ENCODE results near the gene BUD23. TPM values are rescaled to one million over a fixed set of nuclear protein-coding genes. Genes with fewer than 3 reads are reported as not detected.

The BUD23 gene
- total RNA-seq (2014; rRNA removed; shearing (Covaris generic)): 36.2 and 48.2 TPM in 2 replicates
- 95.1 and 98.5 TPM in 2 replicates for polyA plus RNA-seq (2016; fragmentation: Nextera tagmentation; extraction: Ambion mirVana)

GRCh38 chr7:73683056-73683787 is at the start of gene BUD23, which contains the start of gene DNAJC30:
BUD23 (plus strand) TSS chr7:73683597; CDS start chr7:73683626, 29 bp downstream.
DNAJC30 (minus strand) TSS chr7:73683453; CDS start chr7:73683423, 30 bp downstream.
- peaks cover 3% of the 10 kb centered on the region; the same call in 1 of the 2 replicates for H3K36me3 ChIP-seq (ENCODE audit: low read depth)
- H3K9me2 ChIP-seq (ENCODE audit: insufficient read depth): no peaks in the 10 kb centered on the region
- peak within 1 kb of the TSS; percentile 99 for H2AFZ ChIP-seq
- peak within 1 kb of the TSS; percentile 92 for H3K9ac ChIP-seq
- no peaks in the 10 kb centered on the region for H3F3A ChIP-seq (ENCODE audit: insufficient read depth)
- TF ChIP-seq EZH2 (IDR thresholded peaks at IDR 0.05; ENCODE audit: insufficient read depth, poor library complexity, severe bottlenecking) (no peak), EZH2phosphoT487 (IDR thresholded peaks at IDR 0.05; ENCODE audit: insufficient read depth, low read depth) (no peak)
- peak within 1 kb of the TSS; percentile 100 for H3K4me3 ChIP-seq
- H3K27me3 ChIP-seq (replicated peaks; ENCODE audit: insufficient read depth): no peaks in the 10 kb centered on the region
- H3K4me2 ChIP-seq (ENCODE audit: unreplicated experiment): peak within 1 kb of the TSS; percentile 99
- no peaks in the 10 kb centered on the region for H3K9me3 ChIP-seq (ENCODE audit: low read depth)
- WGBS, 2 experiments (ENCODE audit: low coverage in 1 of 2, low lambda C conversion rate in 2 of 2, missing lambda C conversion rate in 2 of 2): 1 to 2% methylated on average over 53 to 55 of the region's 68 CpGs
- in situ Hi-C loops (cut with MboI): no loop called here
- H3K4me1 ChIP-seq (ENCODE audit: insufficient read depth): peaks cover 12% of the 10 kb centered on the region
- no peaks in the 10 kb centered on the region; the same call in 1 of the 2 replicates for H4K20me1 ChIP-seq (ENCODE audit: insufficient read depth)
- peak within 1 kb of the TSS; percentile 86 for H3K27ac ChIP-seq
- peak; percentile 98 for DNase-seq
- peaks cover 87% of the 10 kb centered on the region for H3K79me2 ChIP-seq (ENCODE audit: insufficient read depth)

- Histone ChIP-seq H3K4me1 (ENCODE audit: insufficient read depth) (peaks cover 5% of the 10 kb centered on the region), H3K79me2 (ENCODE audit: insufficient read depth) (no peaks in the 10 kb centered on the region), H3K4me2 (ENCODE audit: unreplicated experiment) (no peak overlapping the region), H3K4me3 (no peak overlapping the region), H4K20me1 (ENCODE audit: insufficient read depth) (no peaks in the 10 kb centered on the region), H3K9me3 (ENCODE audit: low read depth) (no peaks in the 10 kb centered on the region), H3F3A (ENCODE audit: insufficient read depth) (no peaks in the 10 kb centered on the region), H2AFZ (no peak overlapping the region), H3K9ac (no peak overlapping the region), H3K36me3 (ENCODE audit: low read depth) (no peaks in the 10 kb centered on the region), H3K27me3 (replicated peaks; ENCODE audit: insufficient read depth) (no peaks in the 10 kb centered on the region; the same call in 1 of the 2 replicates), H3K27ac (no peak overlapping the region), H3K9me2 (ENCODE audit: insufficient read depth) (no peaks in the 10 kb centered on the region)
- in situ Hi-C loops (cut with MboI): no loop called here
- no peak for DNase-seq
- no peak for TF ChIP-seq EZH2 (IDR thresholded peaks at IDR 0.05; ENCODE audit: insufficient read depth, poor library complexity, severe bottlenecking)
- no peak for TF ChIP-seq EZH2phosphoT487 (IDR thresholded peaks at IDR 0.05; ENCODE audit: insufficient read depth, low read depth)
- 72 to 75% methylated on average over 8 of the region's 8 CpGs for WGBS, 2 experiments (ENCODE audit: low coverage in 1 of 2, low lambda C conversion rate in 2 of 2, missing lambda C conversion rate in 2 of 2)
Observed at GRCh38 chr7:73633844-73634243, 49.6 kb upstream of the BUD23 start.

- Histone ChIP-seq H3K4me2 (ENCODE audit: unreplicated experiment) (peak overlapping the region; percentile 38), H3K36me3 (ENCODE audit: low read depth) (no peaks in the 10 kb centered on the region), H3K27me3 (replicated peaks; ENCODE audit: insufficient read depth) (no peaks in the 10 kb centered on the region; the same call in 1 of the 2 replicates), H3K9me2 (ENCODE audit: insufficient read depth) (no peaks in the 10 kb centered on the region), H3K4me3 (no peak overlapping the region), H4K20me1 (ENCODE audit: insufficient read depth) (no peaks in the 10 kb centered on the region), H3F3A (ENCODE audit: insufficient read depth) (no peaks in the 10 kb centered on the region), H3K9ac (no peak overlapping the region), H2AFZ (no peak overlapping the region), H3K4me1 (ENCODE audit: insufficient read depth) (peaks cover 5% of the 10 kb centered on the region), H3K79me2 (ENCODE audit: insufficient read depth) (no peaks in the 10 kb centered on the region), H3K27ac (no peak overlapping the region), H3K9me3 (ENCODE audit: low read depth) (no peaks in the 10 kb centered on the region)
- DNase-seq: no peak
- WGBS, 2 experiments (ENCODE audit: low coverage in 1 of 2, low lambda C conversion rate in 2 of 2, missing lambda C conversion rate in 2 of 2): 86 to 87% methylated on average over 8 of the region's 8 CpGs
- TF ChIP-seq EZH2 (IDR thresholded peaks at IDR 0.05; ENCODE audit: insufficient read depth, poor library complexity, severe bottlenecking) (no peak), EZH2phosphoT487 (IDR thresholded peaks at IDR 0.05; ENCODE audit: insufficient read depth, low read depth) (no peak)
- in situ Hi-C loops (cut with MboI): no loop called here
Observed at GRCh38 chr7:73635428-73636200, 47.8 kb upstream of the BUD23 start.

- Histone ChIP-seq H3K4me3 (no peak overlapping the region), H3K27ac (no peak overlapping the region), H3K27me3 (replicated peaks; ENCODE audit: insufficient read depth) (peaks cover 2% of the 10 kb centered on the region; the same call in 1 of the 2 replicates), H3F3A (ENCODE audit: insufficient read depth) (no peaks in the 10 kb centered on the region), H3K9me3 (ENCODE audit: low read depth) (no peaks in the 10 kb centered on the region), H3K9me2 (ENCODE audit: insufficient read depth) (no peaks in the 10 kb centered on the region), H4K20me1 (ENCODE audit: insufficient read depth) (no peaks in the 10 kb centered on the region), H3K36me3 (ENCODE audit: low read depth) (no peaks in the 10 kb centered on the region), H2AFZ (no peak overlapping the region), H3K9ac (no peak overlapping the region), H3K4me2 (ENCODE audit: unreplicated experiment) (no peak overlapping the region), H3K79me2 (ENCODE audit: insufficient read depth) (no peaks in the 10 kb centered on the region), H3K4me1 (ENCODE audit: insufficient read depth) (peaks cover 5% of the 10 kb centered on the region)
- in situ Hi-C loops (cut with MboI): no loop called here
- TF ChIP-seq EZH2phosphoT487 (IDR thresholded peaks at IDR 0.05; ENCODE audit: insufficient read depth, low read depth): no peak
- no peak for TF ChIP-seq EZH2 (IDR thresholded peaks at IDR 0.05; ENCODE audit: insufficient read depth, poor library complexity, severe bottlenecking)
- 64 to 77% methylated on average over 3 of the region's 3 CpGs for WGBS, 2 experiments (ENCODE audit: low coverage in 1 of 2, low lambda C conversion rate in 2 of 2, missing lambda C conversion rate in 2 of 2)
- no peak for DNase-seq
Observed at GRCh38 chr7:73638911-73639310, 44.5 kb upstream of the BUD23 start.

Measured in GM23248 (cell line).